Eye (tissue), 1 donor: Measurements from ENCODE around the gene DDX27.

ENCODE experiments used
- DNase-seq: peaks from one replicate; pipeline ENCODE4 v3.0.0-alpha.2; 2015

Gene DDX27

GRCh38 chr20:49291200-49291599 lies 72.0 kb downstream of the DDX27 start:
- DNase-seq: no peak

DNA sequence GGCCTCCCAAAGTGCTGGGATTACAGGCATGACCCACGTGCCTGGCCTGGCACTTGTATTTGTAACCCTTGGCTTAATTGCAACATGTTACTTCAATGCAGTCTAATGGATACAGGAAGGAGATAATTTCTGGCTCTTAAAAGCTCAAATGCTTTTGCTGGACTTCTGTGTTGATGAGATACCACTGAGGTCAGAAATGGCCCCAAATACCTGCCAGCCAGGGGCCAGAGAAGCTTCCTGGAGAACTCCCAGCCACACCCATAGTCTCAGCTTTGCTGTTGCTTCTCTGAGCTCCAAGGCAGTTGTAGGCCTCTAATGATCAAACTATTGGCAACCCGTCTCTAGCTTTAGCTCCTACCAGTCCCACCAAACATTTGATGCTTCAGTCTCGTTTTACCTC lies 72.8 kb downstream of the DDX27 start:
- no peak for DNase-seq

DNA sequence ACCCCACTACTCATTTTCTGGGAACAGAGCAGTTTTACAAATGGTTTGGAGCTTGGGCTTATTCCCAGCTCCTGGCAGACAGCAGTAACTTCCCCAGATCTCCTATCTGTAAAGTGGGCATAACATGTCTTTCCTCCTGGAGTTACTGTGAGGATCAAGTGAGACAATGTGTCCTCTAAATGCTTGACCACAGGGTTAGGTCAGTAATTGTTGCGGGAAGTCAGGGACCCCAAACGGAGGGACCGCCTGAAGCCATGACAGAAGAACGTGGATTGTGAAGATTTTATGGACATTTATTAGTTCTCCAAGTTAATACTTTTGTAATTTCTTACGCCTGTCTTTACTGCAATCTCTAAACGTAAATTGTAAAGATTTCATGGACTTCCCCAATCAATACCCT lies 73.9 kb downstream of the DDX27 start:
- DNase-seq: no peak
